Gastrocnemius medialis (tissue), 4 donors: ENCODE data around the gene PDLIM1. TPM values are rescaled to one million over a fixed set of nuclear protein-coding genes. Genes with fewer than 3 reads are reported as not detected.

Source experiments
- ATAC-seq, 2 donors: fragments of 150-250 bp; one replicate each; pipeline ENCODE4 v1.9.1; 2016
- DNase-seq, 2 donors: peaks; one replicate each; pipeline ENCODE4 v3.0.0-alpha.2; 2019
- H3K27ac ChIP-seq, 4 donors: fragments of 200-600 bp; sonication (generic); 1 replicate in 1 of 4; 2 replicates in 3 of 4; pipeline ENCODE4 v1.5.1; 2016 to 2018; ENCODE audit warnings: mild to moderate bottlenecking in 2 of 4, moderate library complexity in 1 of 4
- H3K27me3 ChIP-seq, 3 donors: fragments of 200-600 bp; sonication (generic) in 2 of 3; 1 replicate in 1 of 3; 2 replicates in 2 of 3; pipeline versions ENCODE4 v1.5.1 to v1.6.0; 2016 to 2019; ENCODE audit warnings: mild to moderate bottlenecking in 1 of 3, moderate library complexity in 1 of 3
- H3K36me3 ChIP-seq, 2 donors: fragments of 200-600 bp; sonication (generic) in 1 of 2; one replicate each; pipeline ENCODE4 v1.5.1; 2017 to 2018
- H3K4me1 ChIP-seq, 2 donors: fragments of 200-600 bp; sonication (generic) in 1 of 2; one replicate each; pipeline ENCODE4 v1.5.1; 2016 to 2017; ENCODE audit warnings: mild to moderate bottlenecking in 2 of 2
- H3K4me3 ChIP-seq, 4 donors: fragments of 200-600 bp; sonication (generic) in 3 of 4; 1 replicate in 1 of 4; 2 replicates in 3 of 4; pipeline ENCODE4 v1.5.1; 2016 to 2019; ENCODE audit warnings: mild to moderate bottlenecking in 2 of 4
- H3K9me3 ChIP-seq, 3 donors: fragments of 200-600 bp; sonication (generic) in 2 of 3; 1 replicate in 1 of 3; 2 replicates in 2 of 3; pipeline ENCODE4 v1.5.1; 2016 to 2019
- POLR2A ChIP-seq, 2 donors: fragments of 450-650 bp; IDR thresholded peaks; one replicate each; pipeline ENCODE4 v1.6.1; 2017; ENCODE audit warnings: antibody characterized with exemption in 2 of 2, mild to moderate bottlenecking in 2 of 2, moderate library complexity in 2 of 2
- in situ Hi-C, 4 donors: fragments of 200-750 bp; cut with MboI; loops; one replicate each; pipeline versions ENCODE4 v1.15.0 to v1.8.0; 2017; ENCODE audit warnings: low sequenced_read_pairs in 4 of 4
- intact Hi-C: fragments of 100-400 bp; cut with DNase I; formaldehyde crosslinking; loops from one replicate; pipeline ENCODE4 v1.15.1; 2023; ENCODE audit warnings: low total_unique reads
- total RNA-seq, 4 donors: library from RNA; depleted of rRNA; stranded (reverse); fragments of >200 nt; gene quantifications; one replicate each; pipeline versions ENCODE4 v1.1.0 to v1.2.3, GENCODE V29; 2016
- TF ChIP-seq, protein P1 (sequence below), 5 experiments: fragments of 450-650 bp in 3 of 5; fragments of 200-600 bp in 2 of 5; sonication (generic) in 2 of 5; IDR thresholded peaks in 4 of 5; conservative IDR thresholded peaks in 1 of 5; 1 replicate in 4 of 5; 2 replicates in 1 of 5; pipeline ENCODE4 v1.5.1; 2016 to 2019; ENCODE audit warnings: antibody characterized with exemption in 5 of 5, mild to moderate bottlenecking in 3 of 5, moderate library complexity in 3 of 5

PDLIM1 gene
- total RNA-seq, 4 donors from 2014 or later = 157 to 572 (median 272) TPM

DNA sequence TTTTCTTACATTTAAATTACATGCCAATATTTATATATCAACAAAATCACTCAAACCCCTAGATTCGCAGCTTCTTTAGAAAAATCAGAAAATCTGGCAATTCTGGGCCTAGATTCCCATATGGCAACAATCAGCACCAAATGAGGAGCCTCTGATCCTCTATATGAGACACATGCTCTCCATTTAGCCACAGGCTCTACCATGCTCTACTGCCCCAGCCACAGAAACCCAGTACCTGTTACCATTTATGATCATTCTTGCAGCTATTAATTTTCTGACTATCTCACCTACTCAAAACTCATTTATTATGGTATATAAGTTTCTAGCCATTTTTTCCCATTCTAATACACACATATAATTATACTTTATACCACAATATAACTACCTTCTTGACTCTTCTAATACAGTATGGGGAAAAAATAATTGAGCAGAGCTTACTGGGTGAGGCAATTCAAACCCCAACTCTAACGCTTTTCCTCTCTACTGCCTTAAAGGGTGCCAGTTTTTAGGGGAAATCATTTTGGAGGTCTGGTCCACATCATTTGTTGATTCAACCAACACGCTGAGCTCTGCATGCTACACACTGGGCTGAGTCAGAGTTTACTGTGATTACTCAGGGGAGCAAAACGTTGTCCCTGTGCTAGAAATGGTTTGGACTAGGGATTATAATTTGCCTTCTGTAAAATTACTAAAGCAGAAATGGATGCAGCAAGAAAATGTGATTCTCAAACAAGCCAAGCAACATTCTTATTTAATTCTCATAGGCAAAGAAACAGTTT, 11.6 kb downstream of the PDLIM1 start:
- peak in 1 of 2 donors; percentile 30 for ATAC-seq
- Histone ChIP-seq H3K27ac (peak overlapping the region; percentile 80 to 97 (median 92)), H3K4me1 (peaks cover 78 to 98% of the 10 kb centered on the region in 2 donors), H3K4me3 (peak overlapping the region in 1 of 4 donors; percentile 14), H3K36me3 (no peaks in the 10 kb centered on the region), H3K27me3 (no peaks in the 10 kb centered on the region), H3K9me3 (no peaks in the 10 kb centered on the region)
- in situ Hi-C loops = no loop called here
- intact Hi-C loops = loop anchor here (5.0 kb wide), 1 partner anchor 198 kb away; no protein-coding TSS in a partner anchor
- DNase-seq = no peak
- TF ChIP-seq, protein P1, sequence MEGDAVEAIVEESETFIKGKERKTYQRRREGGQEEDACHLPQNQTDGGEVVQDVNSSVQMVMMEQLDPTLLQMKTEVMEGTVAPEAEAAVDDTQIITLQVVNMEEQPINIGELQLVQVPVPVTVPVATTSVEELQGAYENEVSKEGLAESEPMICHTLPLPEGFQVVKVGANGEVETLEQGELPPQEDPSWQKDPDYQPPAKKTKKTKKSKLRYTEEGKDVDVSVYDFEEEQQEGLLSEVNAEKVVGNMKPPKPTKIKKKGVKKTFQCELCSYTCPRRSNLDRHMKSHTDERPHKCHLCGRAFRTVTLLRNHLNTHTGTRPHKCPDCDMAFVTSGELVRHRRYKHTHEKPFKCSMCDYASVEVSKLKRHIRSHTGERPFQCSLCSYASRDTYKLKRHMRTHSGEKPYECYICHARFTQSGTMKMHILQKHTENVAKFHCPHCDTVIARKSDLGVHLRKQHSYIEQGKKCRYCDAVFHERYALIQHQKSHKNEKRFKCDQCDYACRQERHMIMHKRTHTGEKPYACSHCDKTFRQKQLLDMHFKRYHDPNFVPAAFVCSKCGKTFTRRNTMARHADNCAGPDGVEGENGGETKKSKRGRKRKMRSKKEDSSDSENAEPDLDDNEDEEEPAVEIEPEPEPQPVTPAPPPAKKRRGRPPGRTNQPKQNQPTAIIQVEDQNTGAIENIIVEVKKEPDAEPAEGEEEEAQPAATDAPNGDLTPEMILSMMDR (IDR thresholded peaks at IDR 0.05 in 4 of 5, conservative IDR thresholded peaks at IDR 0.05 in 1 of 5) = no peak
- TF ChIP-seq POLR2A (IDR thresholded peaks at IDR 0.05) = no peak

DNA sequence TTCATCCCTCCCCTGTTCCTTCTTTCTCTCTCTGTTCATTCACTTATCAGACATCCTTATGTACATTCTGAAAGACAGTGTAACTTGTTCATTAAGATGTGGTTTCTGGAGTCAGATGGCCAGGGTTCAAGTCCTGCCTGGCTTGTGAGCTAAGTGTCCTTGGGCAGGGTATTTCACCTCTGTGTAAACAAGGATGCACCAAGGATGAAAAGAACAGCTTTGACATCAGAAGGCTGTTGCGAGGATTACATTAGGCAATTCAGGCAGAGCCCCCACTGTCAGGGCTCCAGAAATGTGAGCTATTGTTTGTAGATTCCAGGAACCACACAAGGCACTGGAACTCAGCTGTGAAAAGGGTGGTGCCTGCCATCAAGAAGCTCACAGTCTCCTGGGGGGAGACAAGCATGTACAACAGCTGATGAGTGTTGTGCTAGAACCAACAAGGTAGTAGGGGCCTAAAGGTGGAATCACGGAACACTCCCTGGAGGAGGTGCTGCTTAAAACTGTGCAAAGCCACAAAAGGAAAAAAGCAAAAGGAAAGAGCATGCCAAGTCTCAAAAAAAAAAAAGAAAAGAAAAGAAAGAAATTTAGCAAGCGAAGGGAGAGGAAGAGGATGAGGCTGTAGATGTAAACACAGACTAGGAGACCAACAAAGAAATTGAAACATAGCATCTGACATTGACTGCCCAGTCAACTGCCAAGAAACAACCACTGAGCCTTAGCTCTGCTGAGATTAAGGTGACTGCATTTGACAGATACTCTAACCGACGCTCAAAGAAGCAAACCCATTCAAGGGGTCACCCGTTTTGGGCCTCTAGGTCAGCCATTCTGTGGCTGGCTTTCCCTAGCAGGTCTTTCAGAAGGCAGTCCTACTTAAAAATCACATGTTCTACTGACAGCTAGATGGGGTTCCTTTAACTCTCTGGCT, 12.5 kb downstream of the PDLIM1 start:
- Histone ChIP-seq H3K36me3 (no peaks in the 10 kb centered on the region), H3K4me1 (peaks cover 80 to 96% of the 10 kb centered on the region in 2 donors), H3K9me3 (no peaks in the 10 kb centered on the region), H3K4me3 (peak overlapping the region in 1 of 4 donors; percentile 14), H3K27me3 (no peaks in the 10 kb centered on the region), H3K27ac (peak overlapping the region; percentile 80 to 97 (median 92))
- in situ Hi-C loops (no loop called here), intact Hi-C loops (loop anchor here (5.0 kb wide), 1 partner anchor 199 kb away; no protein-coding TSS in a partner anchor)
- ATAC-seq = peak; percentile 5 to 23
- peak; percentile 24 to 65 for TF ChIP-seq POLR2A (IDR thresholded peaks at IDR 0.05)
- TF ChIP-seq, protein P1 (IDR thresholded peaks at IDR 0.05 in 4 of 5, conservative IDR thresholded peaks at IDR 0.05 in 1 of 5) = no peak
- DNase-seq = peak; percentile 49 to 66

DNA sequence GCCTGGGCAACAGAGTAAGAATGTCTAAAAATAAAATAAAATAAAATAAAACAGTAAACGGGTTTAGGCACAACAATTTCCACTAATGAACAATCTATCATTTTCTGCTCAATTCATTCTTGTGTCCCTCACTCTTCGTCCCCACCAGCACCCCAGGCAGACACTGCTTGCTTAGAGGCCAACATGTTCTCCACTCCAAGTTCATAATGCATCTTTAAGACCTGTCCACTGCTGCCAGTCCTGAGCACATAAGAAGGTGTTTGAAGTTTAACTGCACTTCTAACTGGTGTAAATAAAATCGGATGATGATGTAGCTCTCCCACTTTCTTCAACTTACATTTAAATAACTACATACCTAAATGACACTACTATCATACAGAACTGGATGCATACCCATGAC, 13.2 kb downstream of the PDLIM1 start:
- Histone ChIP-seq H3K27ac (peak overlapping the region; percentile 80 to 97 (median 92)), H3K4me1 (peaks cover 86 to 97% of the 10 kb centered on the region in 2 donors), H3K4me3 (peak overlapping the region in 1 of 4 donors; percentile 14), H3K9me3 (no peaks in the 10 kb centered on the region), H3K27me3 (no peaks in the 10 kb centered on the region), H3K36me3 (no peaks in the 10 kb centered on the region)
- DNase-seq (no peak), ATAC-seq (no peak)
- TF ChIP-seq, protein P1 (IDR thresholded peaks at IDR 0.05 in 4 of 5, conservative IDR thresholded peaks at IDR 0.05 in 1 of 5) = no peak
- no peak for TF ChIP-seq POLR2A (IDR thresholded peaks at IDR 0.05)
- intact Hi-C loops = loop anchor here (5.0 kb wide), 1 partner anchor 200 kb away; no protein-coding TSS in a partner anchor
- in situ Hi-C loops = no loop called here

DNA sequence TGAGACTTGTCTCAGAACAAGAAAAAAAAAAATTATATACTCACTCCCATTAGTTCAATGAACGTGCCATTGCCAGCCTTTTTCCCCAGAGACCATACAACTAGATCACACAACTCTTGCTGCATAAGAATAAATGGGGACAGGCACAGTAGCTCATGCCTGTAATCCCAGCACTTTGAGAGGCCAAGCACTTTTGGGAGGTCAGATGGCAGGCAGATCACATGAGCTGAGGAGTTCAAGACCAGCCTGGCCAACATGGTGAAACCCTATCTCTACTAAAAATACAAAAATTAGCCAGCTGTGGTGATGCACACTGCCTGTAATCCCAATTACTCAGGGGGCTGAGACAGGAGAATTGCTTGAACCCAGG, 13.6 kb downstream of the PDLIM1 start:
- Histone ChIP-seq H3K36me3 (no peaks in the 10 kb centered on the region), H3K9me3 (no peaks in the 10 kb centered on the region), H3K27me3 (no peaks in the 10 kb centered on the region), H3K27ac (peak overlapping the region; percentile 80 to 97 (median 92)), H3K4me3 (peak overlapping the region in 2 of 4 donors; percentile 31 to 52), H3K4me1 (peaks cover 86 to 95% of the 10 kb centered on the region in 2 donors)
- DNase-seq (peak in 1 of 2 donors; percentile 79), ATAC-seq (peak; percentile 10 to 34)
- peak in 1 of 2 donors; percentile 20 for TF ChIP-seq POLR2A (IDR thresholded peaks at IDR 0.05)
- TF ChIP-seq, protein P1 (IDR thresholded peaks at IDR 0.05 in 4 of 5, conservative IDR thresholded peaks at IDR 0.05 in 1 of 5) = no peak
- intact Hi-C loops = loop anchor here (5.0 kb wide), 1 partner anchor 200 kb away; no protein-coding TSS in a partner anchor
- in situ Hi-C loops = no loop called here
